K562 (cell line): Measurements from ENCODE around the gene SLC33A1. TPM values are rescaled to one million over a fixed set of nuclear protein-coding genes. Genes with fewer than 3 reads are reported as not detected.
A peak's percentile ranks its signal among the peaks of the same experiment; 100 is the strongest.

ENCODE experiments used
- BCL6 ChIP-seq: fragments of 250-450 bp; sonication (Bioruptor Pico); IDR thresholded peaks from 2 replicates; pipeline ENCODE4 v1.4.0; 2020
- BDP1 ChIP-seq: IDR thresholded peaks from 3 replicates; pipeline ENCODE4 v1.6.1; 2011; ENCODE audit not compliant: insufficient read length, insufficient read depth
- MYBL2 ChIP-seq, 2 experiments: fragments of 450-650 bp in 1 of 2; sonication (generic) in 1 of 2; formaldehyde crosslinking in 1 of 2; IDR thresholded peaks; 2 replicates each; pipeline versions ENCODE4 v1.6.1 to v1.8.1; 2017 to 2022; ENCODE audit warnings: borderline replicate concordance in 1 of 2, inconsistent platforms in 1 of 2, low read depth in 1 of 2, mild to moderate bottlenecking in 1 of 2, missing genetic modification reagents in 1 of 2, moderate library complexity in 1 of 2
- NCOA4 ChIP-seq: fragments of 450-650 bp; IDR thresholded peaks from 2 replicates; pipeline ENCODE4 v1.6.1; 2018; ENCODE audit warnings: mild to moderate bottlenecking; ENCODE audit not compliant: partially characterized antibody
- PATZ1 ChIP-seq: fragments of 250-450 bp; sonication (Bioruptor Pico); IDR thresholded peaks from 2 replicates; pipeline ENCODE4 v1.5.0; 2020; ENCODE audit warnings: mild to moderate bottlenecking, borderline replicate concordance
- POU5F1 ChIP-seq: fragments of 150-350 bp; IDR thresholded peaks from 2 replicates; pipeline ENCODE4 v1.6.1; 2014; ENCODE audit warnings: borderline replicate concordance, low read length, low read depth, mild to moderate bottlenecking; ENCODE audit not compliant: partially characterized antibody
- SMARCB1 ChIP-seq: IDR thresholded peaks from 2 replicates; pipeline ENCODE4 v1.6.1; 2011; ENCODE audit warnings: improper control_type of control experiment, low read depth; ENCODE audit not compliant: insufficient read length
- SREBF1 ChIP-seq: fragments of 150-350 bp; IDR thresholded peaks from 2 replicates; pipeline ENCODE4 v1.6.1; 2014; ENCODE audit warnings: antibody characterized with exemption, low read depth, low read length, borderline replicate concordance
- ZNF695 ChIP-seq: fragments of 450-650 bp; formaldehyde crosslinking; IDR thresholded peaks from 2 replicates; pipeline ENCODE4 v1.4.0; 2020; ENCODE audit warnings: mild to moderate bottlenecking, moderate library complexity
- polyA plus RNA-seq, 8 experiments: library from polyadenylated mRNA; depleted of rRNA in 4 of 8; stranded (reverse) in 5 of 8; unstranded in 3 of 8; fragments of >200 nt; fragmentation: Nextera tagmentation in 2 of 8; fragmentation: Illumina TruSeq in 1 of 8; extraction: Ambion mirVana in 2 of 8; extraction: Trizol in 1 of 8; gene quantifications; 2 replicates each; pipeline versions ENCODE4 v1.2.1 to v1.2.3, GENCODE V29; 2011 to 2014; ENCODE audit warnings: inconsistent platforms in 1 of 8, missing spikeins in 1 of 8
- total RNA-seq, 7 experiments: library from RNA; depleted of rRNA in 6 of 7; stranded (reverse); fragments of >200 nt in 6 of 7; fragmentation: Illumina TruSeq in 2 of 7; extraction: Trizol in 2 of 7; gene quantifications; 2 replicates each; pipeline versions ENCODE4 v1.2.1 to v1.2.3, GENCODE V29; 2011 to 2021; ENCODE audit warnings: low replicate concordance in 1 of 7
- TF ChIP-seq, protein P1 (sequence below): IDR thresholded peaks from 2 replicates; pipeline ENCODE4 v1.6.1; 2011; ENCODE audit warnings: borderline replicate concordance, low read depth, mild to moderate bottlenecking, moderate library complexity, low read length; ENCODE audit not compliant: insufficient read depth, poor library complexity, severe bottlenecking
- TF ChIP-seq, protein P2 (sequence below): fragments of 200-800 bp; sonication (Bioruptor generic); IDR thresholded peaks from 2 replicates; pipeline ENCODE4 v1.6.1; 2016; ENCODE audit warnings: missing genetic modification characterization, missing compliant biosample characterization
- TF ChIP-seq, protein P3 (sequence below): fragments of 250-450 bp; sonication (Bioruptor Pico); IDR thresholded peaks from 2 replicates; pipeline ENCODE4 v1.5.0; 2021; ENCODE audit warnings: mild to moderate bottlenecking, moderate library complexity

The SLC33A1 gene
- total and polyA plus RNA-seq, 9 of the 15 experiments (the other 6 are each of a cell fraction or from before 2014, with no cell fraction given): 6.2 to 26.8 (median 19.6) TPM

DNA sequence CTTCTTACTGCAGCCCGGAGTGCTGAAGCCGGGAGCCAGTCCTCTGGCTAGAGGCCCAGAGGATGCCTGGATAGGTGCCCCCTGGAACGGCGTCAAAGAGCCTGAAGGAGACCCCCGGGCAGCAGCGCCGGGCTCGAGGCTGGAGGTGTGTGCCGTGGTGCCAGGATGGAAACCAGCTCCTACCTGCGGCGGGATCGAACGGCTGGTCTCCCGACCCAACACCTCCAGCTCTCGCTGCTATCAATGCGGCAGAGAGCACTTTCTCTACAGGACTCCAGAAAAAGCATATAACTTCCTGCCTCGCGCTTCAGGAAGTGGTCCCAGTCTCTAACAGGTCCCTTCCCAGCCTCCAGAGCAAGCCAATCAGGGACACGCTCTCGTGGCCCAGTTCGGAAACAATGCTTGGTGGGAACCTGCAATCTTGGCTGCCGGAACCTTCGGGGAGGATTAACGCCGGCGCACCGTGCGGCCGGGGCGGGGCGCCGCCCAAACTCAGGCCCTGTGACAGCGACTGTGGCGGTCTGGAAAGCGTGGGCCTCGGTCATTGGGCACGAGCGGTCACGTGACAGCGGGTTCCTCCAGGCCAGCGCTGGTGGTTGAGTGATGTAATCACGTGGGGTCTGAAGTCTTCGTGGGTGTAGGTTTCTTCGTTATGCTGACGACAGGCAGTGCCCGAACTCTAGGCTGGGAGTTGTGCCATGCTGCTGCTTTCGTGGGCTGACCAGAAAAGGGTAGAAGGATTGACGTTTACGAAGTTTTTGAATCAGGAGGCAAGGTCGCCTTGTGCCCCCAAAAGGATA, at the start of gene SLC33A1 (continued):
- TF ChIP-seq MYBL2 (IDR thresholded peaks at IDR 0.05; ENCODE audit: low read depth) (peak; percentile 9; the same call in 1 of the 2 replicates), MYBL2 (CRISPR knock-in tag; IDR thresholded peaks at IDR 0.05; ENCODE audit: borderline replicate concordance) (no peak), ZNF695 (peak; percentile 34; the same call in 1 of the 2 replicates), NCOA4 (no peak), SMARCB1 (no peak), PATZ1 (CRISPR knock-in tag) (0 out of 2 replicates have a peak, but pooled peaks have one; percentile 20), SREBF1 (peak; percentile 93), POU5F1 (no peak), BDP1 (no peak), BCL6 (CRISPR knock-in tag) (no peak)
- TF ChIP-seq, protein P1, sequence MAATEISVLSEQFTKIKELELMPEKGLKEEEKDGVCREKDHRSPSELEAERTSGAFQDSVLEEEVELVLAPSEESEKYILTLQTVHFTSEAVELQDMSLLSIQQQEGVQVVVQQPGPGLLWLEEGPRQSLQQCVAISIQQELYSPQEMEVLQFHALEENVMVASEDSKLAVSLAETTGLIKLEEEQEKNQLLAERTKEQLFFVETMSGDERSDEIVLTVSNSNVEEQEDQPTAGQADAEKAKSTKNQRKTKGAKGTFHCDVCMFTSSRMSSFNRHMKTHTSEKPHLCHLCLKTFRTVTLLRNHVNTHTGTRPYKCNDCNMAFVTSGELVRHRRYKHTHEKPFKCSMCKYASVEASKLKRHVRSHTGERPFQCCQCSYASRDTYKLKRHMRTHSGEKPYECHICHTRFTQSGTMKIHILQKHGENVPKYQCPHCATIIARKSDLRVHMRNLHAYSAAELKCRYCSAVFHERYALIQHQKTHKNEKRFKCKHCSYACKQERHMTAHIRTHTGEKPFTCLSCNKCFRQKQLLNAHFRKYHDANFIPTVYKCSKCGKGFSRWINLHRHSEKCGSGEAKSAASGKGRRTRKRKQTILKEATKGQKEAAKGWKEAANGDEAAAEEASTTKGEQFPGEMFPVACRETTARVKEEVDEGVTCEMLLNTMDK: no peak
- TF ChIP-seq, protein P2, sequence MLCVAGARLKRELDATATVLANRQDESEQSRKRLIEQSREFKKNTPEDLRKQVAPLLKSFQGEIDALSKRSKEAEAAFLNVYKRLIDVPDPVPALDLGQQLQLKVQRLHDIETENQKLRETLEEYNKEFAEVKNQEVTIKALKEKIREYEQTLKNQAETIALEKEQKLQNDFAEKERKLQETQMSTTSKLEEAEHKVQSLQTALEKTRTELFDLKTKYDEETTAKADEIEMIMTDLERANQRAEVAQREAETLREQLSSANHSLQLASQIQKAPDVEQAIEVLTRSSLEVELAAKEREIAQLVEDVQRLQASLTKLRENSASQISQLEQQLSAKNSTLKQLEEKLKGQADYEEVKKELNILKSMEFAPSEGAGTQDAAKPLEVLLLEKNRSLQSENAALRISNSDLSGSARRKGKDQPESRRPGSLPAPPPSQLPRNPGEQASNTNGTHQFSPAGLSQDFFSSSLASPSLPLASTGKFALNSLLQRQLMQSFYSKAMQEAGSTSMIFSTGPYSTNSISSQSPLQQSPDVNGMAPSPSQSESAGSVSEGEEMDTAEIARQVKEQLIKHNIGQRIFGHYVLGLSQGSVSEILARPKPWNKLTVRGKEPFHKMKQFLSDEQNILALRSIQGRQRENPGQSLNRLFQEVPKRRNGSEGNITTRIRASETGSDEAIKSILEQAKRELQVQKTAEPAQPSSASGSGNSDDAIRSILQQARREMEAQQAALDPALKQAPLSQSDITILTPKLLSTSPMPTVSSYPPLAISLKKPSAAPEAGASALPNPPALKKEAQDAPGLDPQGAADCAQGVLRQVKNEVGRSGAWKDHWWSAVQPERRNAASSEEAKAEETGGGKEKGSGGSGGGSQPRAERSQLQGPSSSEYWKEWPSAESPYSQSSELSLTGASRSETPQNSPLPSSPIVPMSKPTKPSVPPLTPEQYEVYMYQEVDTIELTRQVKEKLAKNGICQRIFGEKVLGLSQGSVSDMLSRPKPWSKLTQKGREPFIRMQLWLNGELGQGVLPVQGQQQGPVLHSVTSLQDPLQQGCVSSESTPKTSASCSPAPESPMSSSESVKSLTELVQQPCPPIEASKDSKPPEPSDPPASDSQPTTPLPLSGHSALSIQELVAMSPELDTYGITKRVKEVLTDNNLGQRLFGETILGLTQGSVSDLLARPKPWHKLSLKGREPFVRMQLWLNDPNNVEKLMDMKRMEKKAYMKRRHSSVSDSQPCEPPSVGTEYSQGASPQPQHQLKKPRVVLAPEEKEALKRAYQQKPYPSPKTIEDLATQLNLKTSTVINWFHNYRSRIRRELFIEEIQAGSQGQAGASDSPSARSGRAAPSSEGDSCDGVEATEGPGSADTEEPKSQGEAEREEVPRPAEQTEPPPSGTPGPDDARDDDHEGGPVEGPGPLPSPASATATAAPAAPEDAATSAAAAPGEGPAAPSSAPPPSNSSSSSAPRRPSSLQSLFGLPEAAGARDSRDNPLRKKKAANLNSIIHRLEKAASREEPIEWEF (CRISPR knock-in tag): no peak
- TF ChIP-seq, protein P3, sequence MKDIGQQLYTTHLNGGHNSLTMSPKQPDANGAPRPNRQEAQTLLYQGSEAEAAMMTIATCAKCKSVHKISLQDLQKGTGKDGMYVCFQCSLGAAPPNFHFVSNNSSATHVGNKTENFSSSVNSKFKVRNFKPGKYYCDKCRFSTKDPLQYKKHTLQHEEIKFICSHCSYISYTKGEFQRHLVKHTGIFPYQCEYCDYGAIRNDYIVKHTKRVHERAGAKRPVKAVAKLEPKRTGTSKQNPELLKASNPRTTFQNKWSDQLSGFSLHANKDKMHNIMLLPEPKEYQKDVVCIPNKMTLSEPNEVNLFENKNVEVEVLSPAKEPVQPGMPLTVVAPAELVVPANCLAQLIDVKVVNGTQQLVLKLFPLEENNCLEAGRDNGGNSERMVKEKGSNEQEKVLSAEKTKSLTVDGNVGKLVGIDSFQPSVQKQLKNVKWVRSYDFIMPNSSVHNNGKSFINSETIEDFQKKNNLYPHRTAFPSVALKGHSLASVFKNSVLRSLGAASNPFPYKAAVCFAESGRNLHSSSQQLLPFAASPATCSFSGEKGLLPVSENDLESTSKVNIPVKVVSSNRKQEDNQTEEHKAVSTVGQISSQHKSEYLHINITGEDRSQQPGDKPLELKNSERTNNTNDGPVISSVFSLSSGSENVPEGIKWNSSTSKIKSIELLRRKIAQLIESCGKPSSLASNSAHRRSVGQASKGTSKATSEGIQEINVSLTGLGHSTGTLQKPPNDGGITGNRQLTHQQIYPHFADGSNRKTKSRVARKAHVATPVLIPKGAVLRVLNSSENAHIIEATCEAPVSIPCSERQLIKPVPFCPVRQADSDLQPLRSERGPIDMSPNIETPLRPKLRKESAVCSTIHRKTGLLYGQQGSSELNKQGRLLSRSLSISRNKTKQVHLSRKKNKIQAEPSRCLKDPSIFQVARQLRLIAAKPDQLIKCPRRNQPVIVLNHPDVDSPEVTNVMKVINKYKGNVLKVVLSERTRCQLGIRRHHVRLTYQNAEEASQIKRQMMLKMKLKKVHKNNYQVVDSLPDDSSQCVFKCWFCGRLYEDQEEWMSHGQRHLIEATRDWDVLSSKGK (CRISPR knock-in tag): no peak
